HG03469 (cell line): ENCODE data around the gene GPC5.
A peak's percentile ranks its signal among the peaks of the same experiment; 100 is the strongest.

ENCODE experiments used
- ATAC-seq: cut with Tn5 transposase; IDR thresholded peaks from one replicate; pipeline ENCODE4 v1.9.1; 2021; ENCODE audit warnings: mild to moderate bottlenecking, moderate library complexity, moderate number of reproducible peaks; ENCODE audit not compliant: unreplicated experiment

Gene GPC5

GRCh38 chr13:92101801-92102200 lies 703.4 kb downstream of the GPC5 start:
- no peak for ATAC-seq

GRCh38 chr13:92103689-92104153 lies 705.3 kb downstream of the GPC5 start:
- no peak for ATAC-seq

- ATAC-seq = no peak
Observed at GRCh38 chr13:92122186-92122853, 723.9 kb downstream of the GPC5 start.

GRCh38 chr13:92126399-92126798 lies 728.0 kb downstream of the GPC5 start:
- ATAC-seq = no peak

GRCh38 chr13:92135509-92135908 lies 737.1 kb downstream of the GPC5 start:
- no peak for ATAC-seq

- no peak for ATAC-seq
Observed at GRCh38 chr13:92136449-92137155, 738.2 kb downstream of the GPC5 start.

- ATAC-seq = no peak
Observed at GRCh38 chr13:92137520-92137919, 739.1 kb downstream of the GPC5 start.

- ATAC-seq = no peak
Observed at GRCh38 chr13:92143766-92144165, 745.3 kb downstream of the GPC5 start.

- ATAC-seq = no peak
Observed at GRCh38 chr13:92150606-92151005, 752.2 kb downstream of the GPC5 start.

- ATAC-seq = no peak
Observed at GRCh38 chr13:92158346-92158745, 759.9 kb downstream of the GPC5 start.

- no peak for ATAC-seq
Observed at GRCh38 chr13:92164822-92165221, 766.4 kb downstream of the GPC5 start.

GRCh38 chr13:92172191-92172590 lies 773.8 kb downstream of the GPC5 start:
- ATAC-seq = no peak

GRCh38 chr13:92173254-92173653 lies 774.8 kb downstream of the GPC5 start:
- ATAC-seq = no peak

GRCh38 chr13:92175330-92175729 lies 776.9 kb downstream of the GPC5 start:
- ATAC-seq = no peak

- ATAC-seq = no peak
Observed at GRCh38 chr13:92177966-92178365, 779.5 kb downstream of the GPC5 start.

- no peak for ATAC-seq
Observed at GRCh38 chr13:92179223-92179622, 780.8 kb downstream of the GPC5 start.

- ATAC-seq = peak; percentile 89
Observed at GRCh38 chr13:92187378-92187989, 789.1 kb downstream of the GPC5 start.

- no peak for ATAC-seq
Observed at GRCh38 chr13:92188574-92188973, 790.2 kb downstream of the GPC5 start.

GRCh38 chr13:92196591-92197256 lies 798.3 kb downstream of the GPC5 start:
- ATAC-seq = no peak

- no peak for ATAC-seq
Observed at GRCh38 chr13:92197669-92198068, 799.2 kb downstream of the GPC5 start.

- ATAC-seq = no peak
Observed at GRCh38 chr13:92218615-92219014, 820.2 kb downstream of the GPC5 start.
